ENCODE data around the gene LAMB4.

Gene LAMB4

GRCh38 chr7:107998660-107999480 lies 131.3 kb downstream of the LAMB4 start:
- no peak for DNase-seq

GRCh38 chr7:107998150-107998549 lies 132.0 kb downstream of the LAMB4 start:
- H3K36me3 ChIP-seq (replicated peaks; ENCODE audit: insufficient read depth, low read length) = no peaks in the 10 kb centered on the region

More at GRCh38 chr7:107998660-107999480, 131.3 kb downstream of the LAMB4 start:
- no peak overlapping the region for H2AFZ ChIP-seq (ENCODE audit: low read length)
- no peak overlapping the region for H3K4me2 ChIP-seq (ENCODE audit: low read depth, low read length)
- no peak overlapping the region for H3K9ac ChIP-seq (ENCODE audit: low read length)
- no peaks in the 10 kb centered on the region for H4K20me1 ChIP-seq (ENCODE audit: insufficient read depth, low read length)
- TF ChIP-seq EZH2phosphoT487 (IDR thresholded peaks at IDR 0.05; ENCODE audit: low read length) (no peak), EZH2 (optimal IDR thresholded peaks at IDR 0.05; ENCODE audit: low read depth, low read length) (no peak)
- TF ChIP-seq, protein P1, sequence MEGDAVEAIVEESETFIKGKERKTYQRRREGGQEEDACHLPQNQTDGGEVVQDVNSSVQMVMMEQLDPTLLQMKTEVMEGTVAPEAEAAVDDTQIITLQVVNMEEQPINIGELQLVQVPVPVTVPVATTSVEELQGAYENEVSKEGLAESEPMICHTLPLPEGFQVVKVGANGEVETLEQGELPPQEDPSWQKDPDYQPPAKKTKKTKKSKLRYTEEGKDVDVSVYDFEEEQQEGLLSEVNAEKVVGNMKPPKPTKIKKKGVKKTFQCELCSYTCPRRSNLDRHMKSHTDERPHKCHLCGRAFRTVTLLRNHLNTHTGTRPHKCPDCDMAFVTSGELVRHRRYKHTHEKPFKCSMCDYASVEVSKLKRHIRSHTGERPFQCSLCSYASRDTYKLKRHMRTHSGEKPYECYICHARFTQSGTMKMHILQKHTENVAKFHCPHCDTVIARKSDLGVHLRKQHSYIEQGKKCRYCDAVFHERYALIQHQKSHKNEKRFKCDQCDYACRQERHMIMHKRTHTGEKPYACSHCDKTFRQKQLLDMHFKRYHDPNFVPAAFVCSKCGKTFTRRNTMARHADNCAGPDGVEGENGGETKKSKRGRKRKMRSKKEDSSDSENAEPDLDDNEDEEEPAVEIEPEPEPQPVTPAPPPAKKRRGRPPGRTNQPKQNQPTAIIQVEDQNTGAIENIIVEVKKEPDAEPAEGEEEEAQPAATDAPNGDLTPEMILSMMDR (IDR thresholded peaks at IDR 0.05; ENCODE audit: low read length) = no peak
- H3K36me3 ChIP-seq (replicated peaks; ENCODE audit: insufficient read depth, low read length) = no peaks in the 10 kb centered on the region
- H3F3A ChIP-seq (ENCODE audit: insufficient read depth, low read length) = no peaks in the 10 kb centered on the region
- H3K4me1 ChIP-seq (ENCODE audit: low read length) = no peaks in the 10 kb centered on the region
- no peaks in the 10 kb centered on the region for H3K9me2 ChIP-seq (replicated peaks; ENCODE audit: insufficient read depth, low read length)
- no peak overlapping the region for H3K4me3 ChIP-seq (ENCODE audit: low read length)
- H3K27ac ChIP-seq (ENCODE audit: low read length) = no peak overlapping the region
- H3K79me2 ChIP-seq (ENCODE audit: low read length) = no peaks in the 10 kb centered on the region
- no peaks in the 10 kb centered on the region for H3K9me3 ChIP-seq (replicated peaks; ENCODE audit: insufficient read depth, low read length)
- no peaks in the 10 kb centered on the region for H3K27me3 ChIP-seq (replicated peaks; ENCODE audit: insufficient read depth, low read length)

DNA sequence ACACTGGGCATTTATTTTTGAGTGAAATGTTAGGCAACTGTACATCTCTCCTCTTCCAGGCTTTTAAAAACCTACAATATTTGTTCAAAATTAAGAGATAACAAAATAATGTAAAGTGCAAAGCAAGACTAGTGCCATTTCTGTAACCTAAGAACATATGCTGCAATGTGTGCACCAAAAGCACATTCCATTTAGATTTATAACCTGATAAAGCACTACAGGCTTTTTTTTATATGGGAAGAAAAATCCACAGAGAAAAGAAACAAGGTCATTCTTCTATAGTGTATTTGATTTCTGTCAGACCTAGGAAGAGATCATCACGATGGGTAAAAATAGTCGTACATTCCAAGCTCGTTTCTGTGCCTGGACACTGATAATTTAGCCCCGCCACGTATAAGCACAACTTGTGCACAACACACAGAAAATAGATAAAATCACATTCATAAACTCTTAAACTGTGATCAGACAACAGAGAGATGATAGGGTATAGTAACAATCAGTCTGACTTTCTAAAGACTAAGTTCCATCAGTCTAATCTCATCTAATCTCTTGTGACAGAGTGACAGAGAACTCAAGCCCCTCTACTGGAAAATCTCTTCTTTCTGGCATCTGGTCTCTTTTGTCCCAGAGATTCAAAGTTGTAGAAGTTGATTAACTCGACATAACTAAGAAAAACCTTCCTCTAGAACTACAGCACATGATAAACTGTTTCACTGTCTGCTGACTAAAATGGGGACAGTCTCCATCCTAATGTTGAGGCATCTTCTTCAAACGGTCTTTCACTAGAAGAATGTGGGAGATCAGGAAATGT lies 133.9 kb downstream of the LAMB4 start:
- H3K4me1 ChIP-seq (ENCODE audit: low read length) = no peaks in the 10 kb centered on the region
- no peaks in the 10 kb centered on the region for H3K27me3 ChIP-seq (replicated peaks; ENCODE audit: insufficient read depth, low read length)
- no peaks in the 10 kb centered on the region for H3K79me2 ChIP-seq (ENCODE audit: low read length)
- no peak overlapping the region for H3K4me2 ChIP-seq (ENCODE audit: low read depth, low read length)
- H2AFZ ChIP-seq (ENCODE audit: low read length) = no peak overlapping the region
- no peaks in the 10 kb centered on the region for H3K36me3 ChIP-seq (replicated peaks; ENCODE audit: insufficient read depth, low read length)
- DNase-seq = no peak
- H4K20me1 ChIP-seq (ENCODE audit: insufficient read depth, low read length) = no peaks in the 10 kb centered on the region
- TF ChIP-seq, protein P1 (IDR thresholded peaks at IDR 0.05; ENCODE audit: low read length) = no peak
- TF ChIP-seq EZH2phosphoT487 (IDR thresholded peaks at IDR 0.05; ENCODE audit: low read length) (no peak), EZH2 (optimal IDR thresholded peaks at IDR 0.05; ENCODE audit: low read depth, low read length) (no peak)
- H3F3A ChIP-seq (ENCODE audit: insufficient read depth, low read length) = no peaks in the 10 kb centered on the region
- H3K4me3 ChIP-seq (ENCODE audit: low read length) = no peak overlapping the region
- H3K27ac ChIP-seq (ENCODE audit: low read length) = no peak overlapping the region
- no peaks in the 10 kb centered on the region for H3K9me3 ChIP-seq (replicated peaks; ENCODE audit: insufficient read depth, low read length)
- no peak overlapping the region for H3K9ac ChIP-seq (ENCODE audit: low read length)
- H3K9me2 ChIP-seq (replicated peaks; ENCODE audit: insufficient read depth, low read length) = no peaks in the 10 kb centered on the region

More at GRCh38 chr7:107998150-107998549, 132.0 kb downstream of the LAMB4 start:
- H3K9me2 ChIP-seq (replicated peaks; ENCODE audit: insufficient read depth, low read length) = no peaks in the 10 kb centered on the region
- no peaks in the 10 kb centered on the region for H3F3A ChIP-seq (ENCODE audit: insufficient read depth, low read length)
- no peak overlapping the region for H3K4me2 ChIP-seq (ENCODE audit: low read depth, low read length)
- H3K27me3 ChIP-seq (replicated peaks; ENCODE audit: insufficient read depth, low read length) = no peaks in the 10 kb centered on the region
- H3K9ac ChIP-seq (ENCODE audit: low read length) = no peak overlapping the region
- H3K79me2 ChIP-seq (ENCODE audit: low read length) = no peaks in the 10 kb centered on the region
- no peaks in the 10 kb centered on the region for H3K9me3 ChIP-seq (replicated peaks; ENCODE audit: insufficient read depth, low read length)
- no peaks in the 10 kb centered on the region for H4K20me1 ChIP-seq (ENCODE audit: insufficient read depth, low read length)
- no peak overlapping the region for H2AFZ ChIP-seq (ENCODE audit: low read length)
- no peak overlapping the region for H3K27ac ChIP-seq (ENCODE audit: low read length)
- no peaks in the 10 kb centered on the region for H3K4me1 ChIP-seq (ENCODE audit: low read length)
- no peak overlapping the region for H3K4me3 ChIP-seq (ENCODE audit: low read length)
- no peak for DNase-seq
- no peak for TF ChIP-seq EZH2phosphoT487 (IDR thresholded peaks at IDR 0.05; ENCODE audit: low read length)
- no peak for TF ChIP-seq EZH2 (optimal IDR thresholded peaks at IDR 0.05; ENCODE audit: low read depth, low read length)
- TF ChIP-seq, protein P1 (IDR thresholded peaks at IDR 0.05; ENCODE audit: low read length) = no peak
